HG02759 (cell line): ENCODE data around the gene ZFP36L1.

Source experiments
- ATAC-seq: cut with Tn5 transposase; IDR thresholded peaks from one replicate; pipeline ENCODE4 v1.9.1; 2021; ENCODE audit warnings: mild to moderate bottlenecking, moderate library complexity; ENCODE audit not compliant: unreplicated experiment

Gene ZFP36L1

GRCh38 chr14:68785534-68786490 is 7.1 kb downstream of the ZFP36L1 start:
- ATAC-seq: no peak

GRCh38 chr14:68784978-68785533 is 7.8 kb downstream of the ZFP36L1 start:
- no peak for ATAC-seq

DNA sequence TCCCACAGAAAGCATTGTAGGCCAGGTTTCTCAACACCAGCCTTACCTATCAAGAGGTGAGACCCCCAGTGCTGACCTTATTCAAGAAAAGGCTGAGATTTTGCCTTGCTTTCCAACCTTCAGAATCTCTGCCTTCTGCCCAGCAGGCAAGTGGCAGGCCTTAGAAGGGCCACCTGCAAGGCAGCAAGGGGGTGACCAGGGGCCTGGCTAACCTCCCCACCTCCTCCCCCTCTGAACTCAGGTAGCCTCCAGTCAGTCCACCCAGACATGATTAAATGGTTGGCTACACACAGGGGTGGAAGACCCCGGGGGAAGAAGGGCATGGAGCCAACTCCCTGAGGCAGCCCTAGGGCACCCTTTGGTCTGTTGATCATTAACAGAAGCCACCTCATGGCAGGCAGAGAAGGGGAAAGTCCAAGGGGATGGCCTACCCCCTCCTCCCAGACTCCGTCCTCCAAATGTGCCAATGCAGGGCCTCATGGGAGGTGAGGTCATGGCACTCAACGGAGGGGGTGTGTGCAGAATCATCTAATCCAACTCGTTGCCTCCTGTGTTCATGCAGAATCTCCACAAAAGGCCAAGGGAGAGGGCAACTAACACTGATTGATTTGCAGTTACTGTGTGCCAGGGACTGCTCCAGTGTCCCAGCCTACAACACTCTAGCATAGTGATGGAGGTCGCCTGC is 8.5 kb downstream of the ZFP36L1 start:
- no peak for ATAC-seq

- ATAC-seq: no peak
These were observed 9.2 kb downstream of the ZFP36L1 start for GRCh38 chr14:68783408-68784225.

DNA sequence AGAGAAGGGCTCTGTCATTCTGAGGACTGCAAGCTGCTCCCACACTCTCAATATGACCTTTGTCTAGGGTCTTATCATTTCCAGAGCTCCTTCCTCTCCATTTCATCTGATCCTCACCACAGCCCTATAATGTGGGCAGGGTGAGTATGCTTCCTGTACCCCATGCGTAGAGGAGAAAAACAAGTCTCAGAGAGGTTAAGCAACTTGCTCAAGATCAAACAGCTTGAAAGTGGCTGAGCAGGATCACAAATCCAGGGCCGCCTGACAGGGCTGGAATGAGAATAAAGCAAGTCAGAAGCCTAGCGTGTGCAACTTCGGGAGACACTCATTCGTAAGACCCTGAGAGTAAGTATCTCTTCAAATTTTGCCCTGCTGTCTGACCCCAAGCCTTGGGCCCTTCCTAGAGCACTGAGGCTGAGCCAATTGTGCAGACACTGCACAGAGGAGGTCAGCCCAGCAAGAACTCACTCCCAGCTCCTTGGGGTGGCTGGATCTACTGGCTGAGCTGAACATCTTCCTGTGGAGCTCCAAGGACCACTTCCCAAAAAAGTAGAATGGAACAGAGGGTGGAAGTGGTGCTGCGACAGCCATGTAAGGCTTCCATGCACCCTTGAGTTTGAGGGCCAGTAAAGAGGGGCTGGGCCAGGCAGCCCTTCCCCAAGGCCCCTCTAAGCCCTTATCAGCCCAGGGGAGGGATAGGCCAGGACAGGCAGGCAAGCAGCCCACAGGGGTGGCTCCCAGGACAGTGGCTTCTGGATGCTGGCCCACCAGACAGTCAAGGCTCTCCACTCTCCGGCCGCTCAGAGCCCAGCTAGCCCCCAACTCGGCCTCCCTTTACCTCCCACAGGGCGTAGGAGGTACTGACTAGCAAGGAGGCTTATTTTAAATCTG is 10.5 kb downstream of the ZFP36L1 start:
- no peak for ATAC-seq

DNA sequence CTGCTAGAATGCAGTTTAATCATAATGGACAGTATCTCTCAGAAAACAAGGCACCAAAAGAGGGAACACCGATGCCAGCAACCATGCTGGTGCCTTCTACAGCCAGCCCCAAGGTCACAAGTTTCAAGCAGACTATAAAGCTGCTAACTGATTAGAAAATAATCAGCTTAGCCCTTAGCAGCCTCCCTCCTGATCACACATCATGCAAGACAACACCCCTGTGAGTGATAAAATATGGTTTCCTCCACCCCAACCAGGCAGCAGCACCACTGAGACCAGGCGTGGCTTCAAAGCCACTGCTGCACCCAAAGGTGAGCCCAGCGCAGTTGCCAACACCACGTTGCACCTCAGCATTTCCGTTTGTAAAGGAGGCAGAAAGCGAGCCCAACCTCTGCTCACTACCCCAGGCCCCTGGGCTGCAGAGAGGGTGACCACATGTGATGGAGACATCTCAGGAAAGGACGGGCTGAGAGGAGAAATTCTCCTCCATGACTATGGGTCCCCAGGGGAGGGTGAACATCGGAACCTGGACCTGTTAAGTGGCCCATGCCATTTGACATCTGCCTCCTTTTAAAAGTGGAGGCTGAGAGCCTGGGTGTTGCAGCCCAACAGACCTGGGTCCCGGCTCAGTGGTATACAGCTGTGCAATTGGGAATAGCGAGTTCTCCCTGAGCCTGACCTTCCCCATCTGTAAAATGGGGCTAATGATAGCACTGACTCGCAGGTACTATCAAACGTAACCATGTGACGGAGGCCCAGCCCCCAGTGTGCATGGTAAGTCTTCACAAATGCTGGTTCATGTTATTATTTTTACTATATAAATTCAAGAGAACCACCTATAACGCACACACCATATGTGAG is 11.5 kb downstream of the ZFP36L1 start:
- no peak for ATAC-seq

DNA sequence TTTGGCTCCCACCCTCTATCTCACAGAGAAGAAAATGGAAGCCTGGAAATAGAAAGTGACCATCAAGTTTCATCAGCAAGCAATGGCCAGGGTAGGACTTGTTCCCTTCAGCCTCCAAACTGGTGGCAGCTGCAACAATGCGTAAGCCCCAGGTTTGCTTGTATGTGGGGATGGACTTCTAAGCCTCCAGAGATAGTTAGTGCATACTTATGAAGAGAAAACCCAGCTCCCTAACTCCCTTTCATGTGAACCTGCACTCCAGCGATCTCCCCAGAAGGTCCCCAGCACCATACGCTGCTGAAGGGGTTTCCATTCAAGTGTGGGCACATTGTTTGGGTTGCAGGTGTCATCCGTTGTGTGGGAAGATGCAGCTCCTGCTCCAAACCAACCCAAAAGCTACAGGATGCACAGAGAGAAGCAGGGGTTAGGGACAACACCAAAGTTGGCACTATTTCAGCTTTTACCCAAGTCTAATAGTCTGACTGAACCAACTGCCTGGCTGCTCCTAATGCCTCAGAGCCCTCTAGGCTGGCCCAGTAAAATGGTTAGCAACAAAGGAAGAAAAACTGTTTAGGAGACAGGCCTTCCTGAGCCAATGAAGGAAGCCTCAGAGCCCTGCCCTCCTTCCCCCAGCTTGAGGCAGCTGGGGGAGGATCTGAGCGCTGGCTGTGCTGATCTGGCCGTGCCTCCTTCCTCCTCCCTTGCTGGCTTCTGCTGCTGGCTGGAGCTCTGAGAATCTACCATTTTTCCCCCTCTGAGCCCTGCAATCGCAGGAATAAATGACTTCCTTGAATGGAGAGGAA is 12.3 kb downstream of the ZFP36L1 start:
- ATAC-seq: no peak

DNA sequence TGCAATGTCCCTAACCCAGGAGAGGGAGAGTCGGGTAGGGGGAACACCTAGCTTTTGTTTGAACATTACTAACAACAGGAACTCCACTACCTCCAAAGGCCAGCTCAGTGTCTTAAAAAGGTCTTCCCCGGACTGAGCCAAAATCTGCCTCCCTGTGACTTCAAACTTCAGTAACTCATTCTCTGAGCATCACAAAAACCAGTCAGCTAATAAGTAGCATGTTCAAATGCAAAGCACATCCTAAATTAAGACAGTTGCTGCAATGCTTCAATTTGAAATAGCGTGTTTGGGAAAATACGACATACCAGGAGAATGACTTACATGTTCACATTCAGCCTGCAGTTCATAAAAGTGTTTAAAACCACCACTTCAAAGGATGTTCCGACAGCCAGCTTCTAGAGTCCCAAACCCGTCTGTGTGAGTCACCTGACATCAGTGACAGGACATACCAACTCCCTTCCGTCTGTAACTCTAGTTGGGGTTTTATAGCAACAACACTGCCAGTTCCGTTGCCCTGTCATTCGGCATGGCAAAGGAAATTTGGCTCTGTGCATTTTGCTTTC is 13.0 kb downstream of the ZFP36L1 start:
- no peak for ATAC-seq

- no peak for ATAC-seq
These were observed 15.2 kb downstream of the ZFP36L1 start for GRCh38 chr14:68777644-68778043.

DNA sequence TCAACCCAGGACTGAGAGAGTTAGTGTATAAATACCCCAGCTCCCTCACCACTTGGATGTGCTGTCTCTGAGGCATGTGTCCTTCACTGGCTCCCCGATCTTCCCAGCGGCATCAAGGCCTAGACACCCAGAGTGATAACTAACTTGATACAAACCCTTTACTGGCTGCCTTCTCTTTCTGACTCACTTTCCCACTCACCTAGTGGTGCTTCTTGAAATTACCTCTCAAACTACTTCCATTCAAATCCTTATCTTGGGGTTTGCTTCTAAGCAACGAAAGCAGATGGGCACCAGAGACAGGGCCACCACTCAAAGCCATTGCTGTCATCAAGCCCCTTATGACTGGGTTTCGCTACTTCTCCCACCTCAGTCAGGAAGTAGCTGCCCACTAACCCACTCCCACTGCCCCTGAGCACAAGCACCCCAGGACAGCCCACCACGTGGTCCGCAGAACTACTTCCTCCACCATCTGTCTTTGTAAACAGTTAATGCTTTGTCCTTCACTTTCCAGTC is 17.2 kb downstream of the ZFP36L1 start:
- no peak for ATAC-seq

DNA sequence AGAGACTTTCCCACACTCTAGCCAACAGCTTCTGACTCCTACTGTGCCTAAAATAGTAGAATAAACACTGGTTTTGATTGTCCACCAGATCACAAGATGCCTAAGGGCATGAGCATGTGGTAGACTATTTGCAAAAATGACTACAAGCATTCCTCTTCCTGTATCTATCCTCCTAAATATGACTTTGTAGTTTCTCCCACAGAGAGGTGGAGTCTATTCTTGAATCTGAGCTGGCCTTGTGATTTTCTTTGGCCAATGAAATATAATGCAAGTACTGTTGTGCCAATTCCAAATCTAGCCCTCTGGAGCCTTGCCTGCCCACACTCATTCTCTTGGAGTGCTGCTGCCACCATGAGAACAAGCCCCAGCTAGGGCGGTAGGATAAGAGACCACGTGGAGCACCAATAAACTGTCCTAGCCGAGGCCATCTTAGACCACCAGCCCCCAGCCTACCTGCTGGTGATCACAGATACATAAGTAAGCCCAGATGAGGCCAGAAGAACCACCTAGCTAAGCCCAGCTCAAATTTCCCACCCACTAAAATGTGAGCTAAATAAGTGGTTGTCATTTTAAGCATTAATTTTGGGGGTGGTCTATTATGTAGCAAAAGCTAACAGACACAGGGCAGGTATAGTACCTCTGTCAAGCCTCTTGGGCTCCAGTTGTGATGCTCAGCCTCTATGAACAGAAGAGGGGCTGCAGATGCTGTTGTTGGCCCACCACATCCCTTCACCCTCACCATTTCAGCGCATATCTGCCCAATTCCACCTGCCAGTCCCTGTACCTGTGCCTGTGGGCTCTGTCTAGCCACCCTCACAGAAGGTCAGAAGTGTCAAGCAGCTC is 17.9 kb downstream of the ZFP36L1 start:
- no peak for ATAC-seq

DNA sequence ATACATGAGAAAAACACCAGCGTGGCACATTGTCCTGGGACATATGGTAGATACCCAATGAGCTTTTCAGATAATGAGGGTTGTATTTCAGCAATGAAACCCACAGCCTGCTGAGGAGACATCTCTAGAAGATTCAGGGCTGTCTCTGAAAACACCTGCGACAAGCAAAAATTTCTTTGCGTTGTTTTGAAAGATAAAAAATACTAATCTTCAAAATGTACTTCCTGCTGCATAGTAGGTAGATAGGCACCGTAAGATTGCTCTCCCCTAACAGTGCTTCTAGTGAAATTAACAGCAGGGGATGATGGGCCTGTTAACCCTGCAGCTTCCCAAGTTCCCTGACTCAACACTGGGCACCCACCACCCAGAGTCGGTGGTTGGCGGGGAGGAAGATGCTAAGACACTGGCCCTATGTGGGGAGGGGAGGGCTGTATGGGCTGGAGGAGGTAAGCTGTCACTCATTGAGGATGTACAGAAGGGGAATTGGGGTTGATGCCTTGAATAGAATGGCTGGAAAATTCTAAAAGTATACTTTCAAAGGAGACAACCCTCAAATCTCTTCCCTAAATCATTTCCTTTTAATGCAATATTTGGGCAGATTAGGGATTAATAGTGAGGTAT is 20.0 kb downstream of the ZFP36L1 start:
- ATAC-seq: no peak

GRCh38 chr14:68771631-68772030 is 21.2 kb downstream of the ZFP36L1 start:
- no peak for ATAC-seq

GRCh38 chr14:68770553-68771286 is 22.1 kb downstream of the ZFP36L1 start:
- ATAC-seq: no peak

DNA sequence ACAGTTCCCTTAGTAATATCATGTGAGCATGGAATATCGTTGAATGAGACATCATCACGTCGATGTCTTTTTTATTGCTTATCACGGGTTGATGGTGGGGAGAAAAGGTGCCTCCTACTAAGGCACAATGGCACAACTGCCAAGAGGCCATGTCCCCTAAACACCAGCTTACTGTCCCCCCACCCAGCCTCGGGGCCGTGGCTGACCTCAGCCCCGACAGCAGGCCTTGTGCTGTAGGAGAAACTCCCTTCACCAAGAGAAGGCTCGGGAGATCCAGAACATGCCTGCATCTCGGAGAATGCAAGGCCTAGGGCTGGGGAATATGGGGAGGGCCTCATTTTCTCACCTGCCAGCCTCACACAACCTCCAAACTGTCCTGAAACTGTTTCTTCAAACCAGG is 22.8 kb downstream of the ZFP36L1 start:
- ATAC-seq: no peak

- ATAC-seq: no peak
These were observed 24.6 kb downstream of the ZFP36L1 start for GRCh38 chr14:68768316-68768715.
